Peyer's patch (tissue), 4 donors: ENCODE measurements around the gene CD99.

Experiments
- CTCF ChIP-seq, 6 experiments: fragments of 450-650 bp in 4 of 6; fragments of 200-600 bp in 2 of 6; sonication (generic) in 1 of 6; IDR thresholded peaks; one replicate each; pipeline ENCODE4 v1.5.1; 2017 to 2019; ENCODE audit warnings: antibody characterized with exemption in 6 of 6, mild to moderate bottlenecking in 3 of 6, moderate library complexity in 1 of 6
- POLR2A ChIP-seq, 2 donors: fragments of 450-650 bp; IDR thresholded peaks; one replicate each; pipeline ENCODE4 v1.5.1; 2017; ENCODE audit warnings: antibody characterized with exemption in 2 of 2, mild to moderate bottlenecking in 2 of 2, moderate library complexity in 2 of 2

- TF ChIP-seq CTCF (IDR thresholded peaks at IDR 0.05) (peak in 1 of 6 experiments; percentile 21), POLR2A (IDR thresholded peaks at IDR 0.05) (no peak)
Observed at GRCh38 chrX:2654436-2655340, 36.4 kb upstream of the CD99 start.
